ENCODE results near the gene CYGB.

Gene CYGB

GRCh38 chr17:76569607-76570279 lies 32.2 kb upstream of the CYGB start:
- TF ChIP-seq EGR1 (IDR thresholded peaks at IDR 0.05), result no peak
- peak; percentile 32; the same call in 1 of the 2 replicates for TF ChIP-seq FOXM1 (IDR thresholded peaks at IDR 0.05; ENCODE audit: borderline replicate concordance, low read depth)
- TF ChIP-seq NFIC (IDR thresholded peaks at IDR 0.05), result peak; percentile 76
- TF ChIP-seq, protein P1, sequence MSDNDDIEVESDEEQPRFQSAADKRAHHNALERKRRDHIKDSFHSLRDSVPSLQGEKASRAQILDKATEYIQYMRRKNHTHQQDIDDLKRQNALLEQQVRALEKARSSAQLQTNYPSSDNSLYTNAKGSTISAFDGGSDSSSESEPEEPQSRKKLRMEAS (IDR thresholded peaks at IDR 0.05), result peak; percentile 87
- 0 out of 2 replicates have a peak, but pooled peaks have one; percentile 63 for TF ChIP-seq ZBTB7A (IDR thresholded peaks at IDR 0.05; ENCODE audit: low read depth)
- TF ChIP-seq RAD21 (IDR thresholded peaks at IDR 0.05; ENCODE audit: low read depth), result peak; percentile 24; the same call in 1 of the 2 replicates
- TF ChIP-seq CREB1 (IDR thresholded peaks at IDR 0.05; ENCODE audit: low read depth), result no peak
- TF ChIP-seq TCF12 (IDR thresholded peaks at IDR 0.05; ENCODE audit: low read depth), result peak; percentile 89
- no peak for TF ChIP-seq TAF1 (IDR thresholded peaks at IDR 0.05; ENCODE audit: low read depth)
- no peak for TF ChIP-seq YY1 (IDR thresholded peaks at IDR 0.05; ENCODE audit: low read depth)
- no peak for TF ChIP-seq REST (IDR thresholded peaks at IDR 0.05; ENCODE audit: low read depth)
- TF ChIP-seq, protein P2, sequence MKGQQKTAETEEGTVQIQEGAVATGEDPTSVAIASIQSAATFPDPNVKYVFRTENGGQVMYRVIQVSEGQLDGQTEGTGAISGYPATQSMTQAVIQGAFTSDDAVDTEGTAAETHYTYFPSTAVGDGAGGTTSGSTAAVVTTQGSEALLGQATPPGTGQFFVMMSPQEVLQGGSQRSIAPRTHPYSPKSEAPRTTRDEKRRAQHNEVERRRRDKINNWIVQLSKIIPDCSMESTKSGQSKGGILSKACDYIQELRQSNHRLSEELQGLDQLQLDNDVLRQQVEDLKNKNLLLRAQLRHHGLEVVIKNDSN (IDR thresholded peaks at IDR 0.05), result 0 out of 2 replicates have a peak, but pooled peaks have one; percentile 33
- TF ChIP-seq CEBPB (IDR thresholded peaks at IDR 0.05), result peak; percentile 66
- TF ChIP-seq TEAD4 (IDR thresholded peaks at IDR 0.05), result peak; percentile 18; the same call in 1 of the 2 replicates
- TF ChIP-seq EP300 (IDR thresholded peaks at IDR 0.05; ENCODE audit: borderline replicate concordance), result peak; percentile 76

DNA sequence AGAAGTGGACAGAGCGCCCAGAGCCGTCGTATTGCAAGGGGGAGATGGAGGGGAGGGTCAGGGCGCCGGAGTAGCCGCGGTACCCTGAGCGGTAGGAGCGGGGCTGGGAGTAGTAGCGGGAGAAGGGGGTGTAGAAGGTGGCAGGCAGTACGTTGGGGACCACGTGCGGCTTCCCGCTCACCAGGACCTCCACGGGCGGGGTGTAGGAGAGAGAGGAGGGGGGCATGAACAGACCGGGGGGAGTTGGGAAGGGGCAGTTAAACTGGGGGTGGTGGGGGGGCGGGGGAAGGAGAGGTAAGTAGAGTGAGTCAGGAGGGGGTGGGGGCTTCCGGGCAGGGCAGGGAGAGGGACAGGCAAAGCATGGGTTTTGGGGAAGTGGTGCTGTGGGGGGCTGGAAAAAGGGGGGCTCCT lies 31.3 kb upstream of the CYGB start:
- TF ChIP-seq FOXM1 (IDR thresholded peaks at IDR 0.05; ENCODE audit: borderline replicate concordance, low read depth) (no peak), TCF12 (IDR thresholded peaks at IDR 0.05; ENCODE audit: low read depth) (no peak), CREB1 (IDR thresholded peaks at IDR 0.05; ENCODE audit: low read depth) (no peak), RAD21 (IDR thresholded peaks at IDR 0.05; ENCODE audit: low read depth) (no peak)
- TF ChIP-seq, protein P1 (IDR thresholded peaks at IDR 0.05), result no peak

GRCh38 chr17:76567634-76568432 lies 30.3 kb upstream of the CYGB start:
- TF ChIP-seq ZBTB7A (IDR thresholded peaks at IDR 0.05; ENCODE audit: low read depth) (no peak), CEBPB (IDR thresholded peaks at IDR 0.05) (no peak), TAF1 (IDR thresholded peaks at IDR 0.05; ENCODE audit: low read depth) (no peak)
- TF ChIP-seq, protein P1 (IDR thresholded peaks at IDR 0.05), result no peak

DNA sequence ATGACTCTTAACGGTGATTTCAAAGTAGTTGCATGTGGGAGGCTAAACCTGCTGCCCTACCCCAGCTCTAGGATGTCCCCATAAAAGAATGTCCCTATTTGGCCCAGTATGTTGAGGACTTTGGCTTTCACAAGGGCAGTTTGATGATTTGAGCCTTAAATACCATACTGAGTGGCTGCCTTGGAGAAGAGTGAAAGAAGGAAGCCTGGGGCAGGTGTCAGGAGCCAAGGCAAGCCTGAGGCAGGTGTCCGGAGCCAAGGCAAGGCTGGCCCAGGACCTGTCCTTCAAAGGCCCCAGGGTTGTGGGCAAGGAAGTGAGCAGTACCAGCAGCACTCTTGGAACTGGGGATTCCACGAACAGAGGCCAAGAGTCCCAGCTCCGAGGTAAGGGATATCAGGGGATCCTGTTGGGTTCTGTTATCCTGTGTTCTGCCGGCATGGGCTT lies 29.5 kb upstream of the CYGB start:
- TF ChIP-seq TAF1 (IDR thresholded peaks at IDR 0.05; ENCODE audit: low read depth) (no peak), NFIC (IDR thresholded peaks at IDR 0.05) (no peak)

GRCh38 chr17:76566613-76566943 lies 29.1 kb upstream of the CYGB start:
- no peak for TF ChIP-seq TCF12 (IDR thresholded peaks at IDR 0.05; ENCODE audit: low read depth)
- TF ChIP-seq FOXM1 (IDR thresholded peaks at IDR 0.05; ENCODE audit: borderline replicate concordance, low read depth), result no peak
- TF ChIP-seq, protein P2 (IDR thresholded peaks at IDR 0.05), result no peak
- no peak for TF ChIP-seq TEAD4 (IDR thresholded peaks at IDR 0.05)
- TF ChIP-seq, protein P1 (IDR thresholded peaks at IDR 0.05), result no peak
- TF ChIP-seq CREB1 (IDR thresholded peaks at IDR 0.05; ENCODE audit: low read depth), result no peak
- no peak for TF ChIP-seq ZBTB7A (IDR thresholded peaks at IDR 0.05; ENCODE audit: low read depth)
- no peak for TF ChIP-seq NFIC (IDR thresholded peaks at IDR 0.05)

DNA sequence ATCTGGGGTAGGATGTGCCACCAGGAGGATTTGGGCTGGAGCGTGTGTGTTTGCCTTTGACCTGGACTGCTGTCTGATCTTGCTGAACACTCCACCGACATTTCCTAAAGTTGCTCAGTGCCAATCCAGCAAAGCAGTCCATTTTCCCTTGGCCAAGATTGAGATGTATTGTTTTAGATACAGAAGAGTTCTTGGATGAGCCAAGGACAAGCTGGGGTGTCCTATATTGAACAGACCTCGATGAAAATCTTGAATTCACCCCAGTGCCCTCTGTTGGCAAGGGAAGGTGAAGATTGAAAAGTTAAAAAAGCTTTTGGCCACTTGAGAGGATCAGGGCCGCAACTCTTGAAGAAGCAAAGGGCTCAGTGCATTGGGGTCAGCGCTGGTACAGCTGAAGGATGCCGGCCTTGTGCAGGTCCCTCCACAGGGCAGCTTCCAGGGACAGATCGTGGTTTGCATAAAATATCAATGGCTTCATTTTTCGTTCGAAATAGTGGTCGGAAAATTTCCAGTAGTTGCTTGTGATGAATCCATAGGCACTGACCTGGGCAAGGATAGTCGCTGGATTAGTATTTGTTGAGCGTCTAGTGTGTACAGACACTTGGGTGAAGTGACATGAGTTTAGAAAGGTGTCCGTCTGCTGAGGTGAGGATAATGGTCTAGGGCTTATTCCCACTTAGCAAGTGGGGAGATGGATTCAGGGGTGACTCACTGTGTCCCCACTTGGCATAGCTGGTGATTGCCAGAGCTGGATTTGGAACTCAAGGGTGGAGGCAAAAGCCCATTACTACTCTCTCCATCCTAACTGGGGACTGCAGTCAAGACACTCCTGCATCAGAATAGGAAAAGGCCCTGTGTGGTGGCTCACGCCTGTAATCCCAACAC lies 28.5 kb upstream of the CYGB start:
- TF ChIP-seq, protein P1 (IDR thresholded peaks at IDR 0.05), result no peak
- TF ChIP-seq FOXM1 (IDR thresholded peaks at IDR 0.05; ENCODE audit: borderline replicate concordance, low read depth), result no peak
